GM12878 (cell line): Measurements from ENCODE around the gene MSH5. TPM values are rescaled to one million over a fixed set of nuclear protein-coding genes. Genes with fewer than 3 reads are reported as not detected.

Experiments
- BHLHE40 ChIP-seq, 2 experiments: fragments of 450-650 bp in 1 of 2; IDR thresholded peaks; 2 replicates each; pipeline ENCODE4 v1.6.1; 2011 to 2017; ENCODE audit warnings: low read depth in 2 of 2, borderline replicate concordance in 1 of 2, improper control_type of control experiment in 1 of 2, low read length in 1 of 2, mild to moderate bottlenecking in 1 of 2
- CREB1 ChIP-seq: IDR thresholded peaks from 2 replicates; pipeline ENCODE4 v1.6.1; 2012; ENCODE audit warnings: low read depth, mild to moderate bottlenecking, inconsistent platforms
- ETV6 ChIP-seq, 2 experiments: fragments of 450-650 bp in 1 of 2; IDR thresholded peaks in 1 of 2; conservative IDR thresholded peaks in 1 of 2; 2 replicates each; pipeline ENCODE4 v1.6.1; 2014; ENCODE audit warnings: antibody characterized with exemption in 1 of 2, borderline replicate concordance in 1 of 2, low read depth in 1 of 2, mild to moderate bottlenecking in 1 of 2, moderate library complexity in 1 of 2
- HCFC1 ChIP-seq: fragments of 150-350 bp; IDR thresholded peaks from 2 replicates; pipeline ENCODE4 v1.6.1; 2014; ENCODE audit warnings: low read length
- HDAC2 ChIP-seq: fragments of 200-600 bp; sonication (generic); IDR thresholded peaks from 2 replicates; pipeline ENCODE4 v1.6.1; 2017
- KDM1A ChIP-seq: fragments of 200-600 bp; sonication (generic); IDR thresholded peaks from 2 replicates; pipeline ENCODE4 v1.6.1; 2016; ENCODE audit warnings: borderline replicate concordance
- MLLT1 ChIP-seq: fragments of 450-650 bp; IDR thresholded peaks from 2 replicates; pipeline ENCODE4 v1.6.1; 2016; ENCODE audit warnings: mild to moderate bottlenecking
- MTA3 ChIP-seq: IDR thresholded peaks from 2 replicates; pipeline ENCODE4 v1.6.1; 2012; ENCODE audit warnings: low read length, inconsistent platforms, borderline replicate concordance
- NFXL1 ChIP-seq: fragments of 450-650 bp; IDR thresholded peaks from 2 replicates; pipeline ENCODE4 v1.6.1; 2017; ENCODE audit warnings: antibody characterized with exemption, mild to moderate bottlenecking, borderline replicate concordance
- NR2C2 ChIP-seq: IDR thresholded peaks from 2 replicates; pipeline ENCODE4 v1.6.1; 2011; ENCODE audit warnings: borderline replicate concordance, low read depth; ENCODE audit not compliant: control insufficient read depth, insufficient read length
- RELA ChIP-seq: fragments of 450-650 bp; IDR thresholded peaks from 2 replicates; pipeline ENCODE4 v1.8.0; 2014; ENCODE audit warnings: borderline replicate concordance; ENCODE audit not compliant: partially characterized antibody
- RUNX3 ChIP-seq: IDR thresholded peaks from 2 replicates; pipeline ENCODE4 v1.6.1; 2012; ENCODE audit warnings: low read length, inconsistent platforms
- SMAD5 ChIP-seq: IDR thresholded peaks from 2 replicates; pipeline ENCODE4 v1.6.1; 2016; ENCODE audit warnings: antibody characterized with exemption, low read depth
- SUZ12 ChIP-seq: fragments of 200-600 bp; sonication (generic); IDR thresholded peaks from one replicate; pipeline ENCODE4 v1.6.1; 2018; ENCODE audit warnings: antibody characterized with exemption, mild to moderate bottlenecking; ENCODE audit not compliant: unreplicated experiment
- TCF12 ChIP-seq: IDR thresholded peaks from 2 replicates; pipeline ENCODE4 v1.6.1; 2011; ENCODE audit warnings: low read depth, mild to moderate bottlenecking, low read length
- ZNF24 ChIP-seq: fragments of 450-650 bp; IDR thresholded peaks from 2 replicates; pipeline ENCODE4 v1.6.1; 2017; ENCODE audit warnings: antibody characterized with exemption, mild to moderate bottlenecking
- ZNF384 ChIP-seq: IDR thresholded peaks from 2 replicates; pipeline ENCODE4 v1.6.1; 2012; ENCODE audit warnings: low read depth, mild to moderate bottlenecking, low read length, improper control_type of control experiment, borderline replicate concordance
- ZNF592 ChIP-seq: fragments of 450-650 bp; IDR thresholded peaks from 2 replicates; pipeline ENCODE4 v1.6.1; 2017; ENCODE audit warnings: mild to moderate bottlenecking, moderate library complexity
- polyA plus RNA-seq, 11 experiments: library from polyadenylated mRNA; depleted of rRNA in 4 of 11; unstranded in 6 of 11; stranded (reverse) in 5 of 11; fragments of >200 nt; fragmentation: Nextera tagmentation in 4 of 11; fragmentation: Illumina TruSeq in 1 of 11; extraction: Ambion mirVana in 4 of 11; extraction: Trizol in 1 of 11; gene quantifications; 1 replicate in 1 of 11; 2 replicates in 10 of 11; pipeline versions ENCODE4 v1.2.1 to v1.2.3, GENCODE V29; 2011 to 2016; ENCODE audit warnings: inconsistent platforms in 2 of 11, missing spikeins in 2 of 11, low read depth in 1 of 11
- total RNA-seq, 4 experiments: library from RNA; depleted of rRNA in 3 of 4; stranded (reverse); fragments of >200 nt in 3 of 4; fragmentation: Illumina TruSeq in 1 of 4; extraction: Trizol in 1 of 4; gene quantifications; 2 replicates each; pipeline versions ENCODE4 v1.2.1 to v1.2.3, GENCODE V29; 2013 to 2021
- TF ChIP-seq, protein P1 (sequence below): fragments of 450-650 bp; IDR thresholded peaks from 2 replicates; pipeline ENCODE4 v1.6.1; 2018; ENCODE audit warnings: borderline replicate concordance, mild to moderate bottlenecking; ENCODE audit not compliant: partially characterized antibody
- TF ChIP-seq, protein P2 (sequence below): IDR thresholded peaks from 2 replicates; pipeline ENCODE4 v1.6.1; 2011; ENCODE audit warnings: mild to moderate bottlenecking, low read depth, low read length, moderate library complexity; ENCODE audit not compliant: insufficient replicate concordance

MSH5 gene
- total and polyA plus RNA-seq, 10 of the 15 experiments (the other 5 are each of a cell fraction or from before 2014, with no cell fraction given): 9.1 to 52.7 (median 30.0) TPM

DNA sequence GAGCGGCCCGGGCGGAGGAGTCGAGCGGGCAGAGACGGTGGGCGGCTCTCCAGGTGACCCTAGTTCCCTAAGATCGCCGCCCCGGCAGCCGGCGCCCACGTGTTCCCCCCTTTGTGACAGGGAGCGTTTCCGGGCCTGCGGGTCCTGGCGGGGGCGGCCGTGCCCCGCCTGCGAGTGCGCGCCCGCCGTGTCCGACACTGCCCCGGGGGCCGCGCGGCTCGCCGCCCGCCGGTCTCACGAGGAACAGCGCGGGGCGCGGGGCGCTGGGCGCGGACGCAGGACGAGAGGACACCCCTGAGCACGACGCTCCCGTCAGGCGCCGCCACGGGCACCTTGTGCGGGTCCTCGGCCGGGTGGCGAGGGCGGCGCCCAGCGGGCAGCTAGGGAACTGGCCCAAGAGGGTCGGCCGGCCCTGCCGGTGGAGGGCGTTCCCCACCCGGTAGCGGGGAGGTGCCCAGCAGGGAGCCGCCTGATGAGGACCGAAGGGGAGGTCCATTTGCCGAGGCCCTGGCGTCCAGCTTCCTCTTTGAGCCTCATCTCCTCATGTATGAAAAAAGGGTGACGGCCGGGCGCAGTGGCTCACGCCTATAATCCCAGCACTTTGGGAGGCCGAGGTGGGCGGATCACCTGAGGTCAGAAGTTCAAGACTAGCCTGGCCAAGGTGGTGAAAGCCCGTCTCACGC, 56.0 kb downstream of the MSH5 start, which contains the start of gene VARS1 (continued):
- TF ChIP-seq SUZ12 (no peak), HDAC2 (no peak), NFXL1 (no peak), ETV6 (conservative IDR thresholded peaks at IDR 0.05 in 1 of 2, IDR thresholded peaks at IDR 0.05 in 1 of 2; ENCODE audit: borderline replicate concordance in 1 of 2, low read depth in 1 of 2) (no peak), RELA (peak; percentile 86), KDM1A (no peak), ZNF592 (peak; percentile 97), CREB1 (no peak), MTA3 (no peak), SMAD5 (0 out of 2 replicates have a peak, but pooled peaks have one; percentile 40), ZNF384 (no peak), MLLT1 (peak; percentile 56; the same call in 1 of the 2 replicates), BHLHE40 (IDR thresholded peaks at IDR 0.05; ENCODE audit: borderline replicate concordance in 1 of 2, low read depth in 2 of 2, low read length in 1 of 2) (peak in 1 of 2 experiments; percentile 61; a peak in 2 of 4 replicates), NR2C2 (no peak), ZNF24 (no peak; the same call in none of the 2 replicates), TCF12 (0 out of 2 replicates have a peak, but pooled peaks have one; percentile 43), HCFC1 (peak; percentile 59; the same call in 1 of the 2 replicates), RUNX3 (no peak; the same call in 1 of the 2 replicates)
- TF ChIP-seq, protein P1, sequence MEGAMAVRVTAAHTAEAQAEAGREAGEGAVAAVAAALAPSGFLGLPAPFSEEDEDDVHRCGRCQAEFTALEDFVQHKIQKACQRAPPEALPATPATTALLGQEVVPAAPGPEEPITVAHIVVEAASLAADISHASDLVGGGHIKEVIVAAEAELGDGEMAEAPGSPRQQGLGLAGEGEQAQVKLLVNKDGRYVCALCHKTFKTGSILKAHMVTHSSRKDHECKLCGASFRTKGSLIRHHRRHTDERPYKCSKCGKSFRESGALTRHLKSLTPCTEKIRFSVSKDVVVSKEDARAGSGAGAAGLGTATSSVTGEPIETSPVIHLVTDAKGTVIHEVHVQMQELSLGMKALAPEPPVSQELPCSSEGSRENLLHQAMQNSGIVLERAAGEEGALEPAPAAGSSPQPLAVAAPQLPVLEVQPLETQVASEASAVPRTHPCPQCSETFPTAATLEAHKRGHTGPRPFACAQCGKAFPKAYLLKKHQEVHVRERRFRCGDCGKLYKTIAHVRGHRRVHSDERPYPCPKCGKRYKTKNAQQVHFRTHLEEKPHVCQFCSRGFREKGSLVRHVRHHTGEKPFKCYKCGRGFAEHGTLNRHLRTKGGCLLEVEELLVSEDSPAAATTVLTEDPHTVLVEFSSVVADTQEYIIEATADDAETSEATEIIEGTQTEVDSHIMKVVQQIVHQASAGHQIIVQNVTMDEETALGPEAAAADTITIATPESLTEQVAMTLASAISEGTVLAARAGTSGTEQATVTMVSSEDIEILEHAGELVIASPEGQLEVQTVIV: no peak
- TF ChIP-seq, protein P2, sequence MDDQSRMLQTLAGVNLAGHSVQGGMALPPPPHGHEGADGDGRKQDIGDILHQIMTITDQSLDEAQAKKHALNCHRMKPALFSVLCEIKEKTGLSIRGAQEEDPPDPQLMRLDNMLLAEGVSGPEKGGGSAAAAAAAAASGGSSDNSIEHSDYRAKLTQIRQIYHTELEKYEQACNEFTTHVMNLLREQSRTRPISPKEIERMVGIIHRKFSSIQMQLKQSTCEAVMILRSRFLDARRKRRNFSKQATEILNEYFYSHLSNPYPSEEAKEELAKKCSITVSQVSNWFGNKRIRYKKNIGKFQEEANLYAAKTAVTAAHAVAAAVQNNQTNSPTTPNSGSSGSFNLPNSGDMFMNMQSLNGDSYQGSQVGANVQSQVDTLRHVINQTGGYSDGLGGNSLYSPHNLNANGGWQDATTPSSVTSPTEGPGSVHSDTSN: no peak
